GM21737 (cell line): ENCODE measurements around the gene CD300A.
A peak's percentile ranks its signal among the peaks of the same experiment; 100 is the strongest.

ENCODE experiments used
- ATAC-seq: cut with Tn5 transposase; IDR thresholded peaks from one replicate; pipeline ENCODE4 v1.9.1; 2021; ENCODE audit warnings: mild to moderate bottlenecking, moderate library complexity; ENCODE audit not compliant: unreplicated experiment

Gene CD300A

DNA sequence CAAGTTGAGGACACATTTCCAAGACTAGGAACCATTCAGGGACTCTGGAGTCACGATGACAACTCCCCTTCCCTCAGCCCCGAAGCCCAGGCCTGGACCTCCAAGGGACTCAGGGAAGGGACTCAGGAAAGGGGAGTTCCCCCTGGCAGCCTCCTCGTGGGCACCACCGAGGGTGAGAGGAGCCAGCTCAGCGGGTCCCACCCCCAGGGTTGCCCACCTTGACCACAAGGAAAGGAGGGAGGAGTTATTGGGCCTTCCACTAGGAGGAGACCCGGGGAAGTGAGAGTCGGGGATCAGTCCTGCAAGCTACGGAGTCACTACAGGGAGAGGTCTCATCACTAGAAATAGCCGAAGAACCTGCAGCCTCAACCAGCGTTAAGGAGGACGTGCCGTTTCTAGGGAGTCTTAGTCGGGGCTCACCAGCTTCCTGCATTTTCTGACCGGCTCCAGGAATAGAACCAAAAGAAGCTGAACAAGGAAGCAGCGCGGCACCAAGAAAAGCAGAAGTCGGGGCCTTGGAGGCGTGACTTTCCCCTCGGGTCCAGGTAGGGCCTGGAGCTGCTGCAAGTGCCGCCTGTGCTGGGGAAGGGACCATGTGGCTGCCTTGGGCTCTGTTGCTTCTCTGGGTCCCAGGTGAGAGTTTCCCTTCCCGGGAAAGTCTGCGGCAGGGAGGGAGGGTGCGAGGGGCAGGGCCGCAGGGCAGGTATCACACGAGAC is at the start of gene CD300A:
TSS of gene CD300A (plus strand) at position 524 of the 717 bp plus-strand sequence. CDS start at position 594, 70 bp downstream.
- no peak for ATAC-seq

DNA sequence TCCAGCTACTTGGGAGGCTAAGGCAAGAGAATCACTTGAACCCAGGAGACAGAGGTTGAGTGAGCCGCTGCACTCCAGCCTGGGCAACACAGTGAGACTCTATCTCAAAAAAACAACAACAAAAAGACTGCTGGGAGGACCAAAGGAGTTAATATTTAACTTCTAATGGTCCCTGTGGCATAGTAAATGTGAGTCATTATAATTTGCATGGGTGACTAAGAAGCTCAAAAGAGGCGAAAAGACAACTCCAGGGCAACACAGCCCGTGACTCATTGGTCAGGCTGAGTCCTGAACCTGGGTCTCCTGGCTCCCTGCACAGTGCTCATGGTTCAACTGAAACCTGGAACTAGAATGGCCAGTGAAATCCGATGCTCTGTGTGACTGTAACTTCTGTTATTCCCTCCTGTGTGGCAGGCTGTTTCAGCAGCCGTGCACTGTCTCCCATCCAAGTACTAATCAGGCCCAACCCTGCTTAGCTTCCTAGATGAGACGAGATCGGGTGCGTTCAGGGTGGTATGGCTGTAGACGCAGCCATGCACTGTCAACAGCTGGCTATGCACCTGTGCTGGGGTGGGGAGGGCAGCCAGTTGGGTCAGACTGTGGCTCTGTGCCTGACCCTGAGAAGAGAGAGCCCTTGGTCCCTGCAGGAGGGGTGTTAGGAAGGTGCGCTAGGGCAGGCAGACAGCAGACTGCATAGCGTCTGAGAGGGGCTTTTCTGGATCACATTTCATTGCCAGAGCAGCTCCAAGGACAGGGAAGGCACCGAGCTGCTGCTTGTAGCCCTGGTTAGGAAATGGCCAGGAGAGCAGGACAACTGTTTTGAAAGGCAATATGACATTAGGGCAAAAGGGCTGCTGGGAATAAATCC is 49.0 kb upstream of the CD300A start:
- no peak for ATAC-seq

DNA sequence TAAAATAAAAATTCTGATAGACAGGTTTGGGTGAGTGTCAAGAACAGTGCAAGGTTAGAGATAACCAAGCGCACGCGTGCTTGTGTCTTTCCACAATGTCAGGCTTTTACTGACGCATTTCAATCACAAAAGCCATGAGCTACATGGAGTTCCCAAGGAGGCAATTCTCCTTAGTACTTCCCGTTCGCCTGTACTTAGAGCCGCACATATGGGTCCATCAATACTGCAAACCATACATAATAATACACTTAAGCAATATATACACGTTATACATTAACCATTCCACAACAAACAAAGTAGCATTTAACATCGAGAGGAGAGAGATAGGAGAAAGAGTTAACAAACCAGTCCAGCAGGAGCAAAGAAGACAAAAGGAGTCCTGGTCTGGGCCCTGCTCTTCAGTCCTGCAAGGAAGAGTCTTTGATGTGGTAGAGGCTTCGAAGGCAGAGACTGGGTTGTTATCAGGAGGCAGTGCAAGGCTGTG is 46.5 kb upstream of the CD300A start:
- no peak for ATAC-seq

DNA sequence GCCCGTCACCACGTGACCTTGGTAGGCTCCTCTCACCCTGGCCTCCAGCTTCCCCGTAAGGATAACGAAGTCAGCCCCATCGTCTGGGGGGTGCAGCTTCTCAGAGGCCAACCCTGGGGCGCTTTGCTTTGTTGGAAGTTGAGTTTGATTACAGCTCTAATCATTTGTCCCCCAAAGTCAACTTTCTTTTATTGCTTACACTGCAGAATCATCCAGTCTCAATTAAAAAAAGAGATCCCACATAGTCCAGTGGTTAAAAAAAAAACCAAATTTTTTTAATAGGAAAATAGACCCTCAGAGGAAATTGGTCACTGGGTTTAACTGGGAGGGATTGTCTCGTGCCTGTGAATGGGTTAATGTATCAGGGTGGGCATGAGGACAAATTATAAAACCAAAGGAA is 42.3 kb upstream of the CD300A start:
- ATAC-seq, result no peak

DNA sequence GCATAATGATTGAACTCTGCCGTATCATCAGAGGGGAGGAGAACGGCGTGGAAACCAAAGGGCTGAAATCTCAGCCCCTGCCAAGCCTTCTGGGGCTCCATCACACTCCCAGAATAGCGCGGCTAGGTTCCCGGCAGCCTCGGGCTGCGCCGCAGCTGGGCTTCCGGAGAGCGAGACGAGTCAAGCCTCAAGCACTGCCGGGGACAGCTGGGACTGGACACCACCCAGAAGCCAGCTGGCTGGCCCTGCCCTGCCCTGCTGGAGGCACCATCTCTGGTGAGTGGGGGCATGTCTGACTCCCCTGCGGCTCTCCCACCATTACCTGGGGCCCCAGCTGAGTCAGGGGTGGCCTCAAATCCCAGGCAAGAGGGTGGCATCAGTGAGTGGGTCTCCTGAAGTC is 41.8 kb upstream of the CD300A start:
- no peak for ATAC-seq

DNA sequence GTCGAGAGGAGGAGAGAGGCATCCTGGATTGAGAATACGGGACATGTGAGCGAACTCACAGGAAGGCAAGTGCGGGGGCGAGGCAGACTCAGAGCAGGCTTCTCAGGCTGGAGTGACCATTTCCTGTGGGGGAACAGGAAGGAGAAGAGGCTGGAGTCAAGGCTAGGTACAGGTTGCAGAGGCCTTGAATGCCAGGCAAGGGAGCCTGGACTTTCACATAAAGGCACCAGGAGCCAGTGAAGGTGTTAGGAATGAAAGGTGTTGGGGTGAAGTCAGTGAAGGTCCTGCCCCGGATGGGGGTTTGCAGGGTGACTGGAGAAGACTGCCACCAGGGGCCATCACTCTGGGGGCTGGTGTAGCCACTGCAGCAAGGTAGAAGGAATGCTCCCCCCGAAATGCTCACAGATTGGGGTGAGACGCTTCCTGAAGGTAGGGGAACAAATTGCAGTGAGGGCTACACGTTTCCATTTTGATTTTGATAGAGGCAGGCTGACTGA is 39.8 kb upstream of the CD300A start:
- ATAC-seq, result no peak

DNA sequence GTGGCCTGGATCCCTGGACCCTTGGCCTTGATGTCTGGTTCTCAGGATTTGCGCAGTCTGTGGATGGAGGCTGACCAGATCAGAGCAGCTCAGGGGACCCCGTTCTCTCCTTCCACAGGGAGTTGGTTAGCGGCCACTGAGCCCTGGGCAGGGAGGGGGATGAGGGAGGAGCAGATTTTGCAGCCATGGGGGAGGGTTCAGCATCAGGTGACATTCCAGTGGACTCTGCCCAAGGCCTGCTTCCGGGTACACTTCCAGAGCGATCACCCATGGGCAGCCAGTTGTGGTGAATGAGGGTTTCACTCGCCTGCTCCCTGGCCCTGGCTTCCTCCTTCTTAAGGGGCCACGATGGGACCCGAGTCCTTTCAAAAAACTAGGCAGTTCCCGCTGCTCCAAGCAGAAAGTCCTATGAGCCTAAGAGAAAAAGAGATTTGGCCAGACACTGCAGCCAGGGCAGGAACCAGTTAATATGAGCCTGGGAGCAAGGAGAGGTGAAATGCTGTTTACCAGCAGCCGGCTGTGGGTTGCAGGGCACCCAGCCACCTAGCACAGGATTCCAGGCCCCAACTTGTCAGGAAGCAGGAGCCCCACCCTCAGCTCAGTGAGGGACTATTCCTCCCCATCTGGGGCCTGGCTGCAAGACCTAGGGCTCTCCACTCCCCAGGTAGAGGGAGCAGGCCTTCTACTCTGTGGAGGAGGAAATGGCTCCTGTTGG is 39.2 kb upstream of the CD300A start:
- no peak for ATAC-seq

DNA sequence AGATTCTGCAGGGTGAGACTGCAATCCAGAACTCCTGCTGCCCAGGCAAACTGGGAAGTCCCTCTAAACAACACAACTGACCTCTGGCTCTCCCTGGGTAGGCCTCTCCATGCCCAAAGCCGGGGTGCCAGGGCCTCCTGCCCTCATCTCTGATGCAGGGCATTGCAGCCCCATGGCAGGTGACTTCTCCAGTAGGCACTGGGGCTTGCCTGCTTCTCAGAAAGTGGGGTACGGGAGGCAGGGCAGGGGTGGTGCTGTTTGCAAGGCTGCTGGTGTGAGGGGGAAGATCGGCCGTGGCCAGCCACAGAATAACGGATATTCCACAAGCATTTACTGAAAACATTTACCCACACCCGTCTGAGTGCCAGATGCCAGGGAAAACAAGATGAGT is 38.7 kb upstream of the CD300A start:
- no peak for ATAC-seq

DNA sequence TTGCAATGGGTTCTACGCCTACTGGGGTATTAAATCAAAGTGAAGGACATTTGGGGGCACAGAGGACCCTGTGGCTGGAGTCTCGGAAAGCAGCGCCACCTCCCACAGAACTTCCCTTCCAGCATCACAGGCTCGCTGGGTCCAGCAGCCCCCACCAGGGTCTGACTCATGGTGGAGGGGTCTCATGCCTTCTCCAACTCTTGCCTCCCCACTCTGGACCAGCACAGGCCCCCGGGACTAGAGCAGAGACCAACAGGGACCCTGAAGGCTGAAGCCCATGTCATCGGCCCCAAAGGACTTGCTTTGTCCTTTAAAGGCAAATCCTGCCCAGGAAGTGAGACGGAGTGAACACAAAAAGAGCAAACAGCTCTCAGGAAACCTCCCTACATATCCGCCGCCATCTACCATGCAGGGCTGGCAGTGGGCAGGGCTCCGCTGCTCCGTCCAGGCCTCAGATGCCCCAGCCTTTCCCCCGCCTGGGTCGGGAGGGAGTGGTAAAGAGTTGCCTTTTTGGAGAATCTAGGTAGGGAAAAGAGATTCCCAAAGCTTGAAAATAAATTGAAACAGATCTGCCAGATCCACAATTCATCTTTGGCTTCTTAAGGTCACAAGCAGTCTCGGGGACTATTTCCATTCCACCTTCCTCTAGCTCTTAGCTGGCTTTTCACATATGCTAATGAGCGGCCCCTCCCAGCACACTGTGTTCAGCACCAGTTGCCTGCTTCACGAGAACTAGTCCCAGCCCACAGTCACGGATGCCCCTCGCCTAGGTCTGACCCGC is 36.6 kb upstream of the CD300A start:
- ATAC-seq, result peak; percentile 11

DNA sequence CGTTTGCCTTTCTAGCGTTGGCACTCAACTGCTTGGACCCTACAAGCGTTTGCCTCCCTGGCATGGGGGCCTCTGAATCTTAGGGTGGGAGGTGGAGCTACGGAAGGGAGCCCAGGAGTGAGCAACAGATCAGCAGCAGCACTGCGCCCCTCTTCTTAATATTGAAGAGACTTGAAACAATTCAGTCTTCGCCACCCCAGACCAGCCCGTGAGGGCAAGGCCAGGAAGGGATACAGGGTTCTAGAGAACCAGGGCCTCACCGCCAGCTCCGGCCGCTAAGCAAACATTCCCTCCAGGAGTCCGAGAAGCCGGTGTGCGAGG is 36.1 kb upstream of the CD300A start:
- ATAC-seq, result no peak

DNA sequence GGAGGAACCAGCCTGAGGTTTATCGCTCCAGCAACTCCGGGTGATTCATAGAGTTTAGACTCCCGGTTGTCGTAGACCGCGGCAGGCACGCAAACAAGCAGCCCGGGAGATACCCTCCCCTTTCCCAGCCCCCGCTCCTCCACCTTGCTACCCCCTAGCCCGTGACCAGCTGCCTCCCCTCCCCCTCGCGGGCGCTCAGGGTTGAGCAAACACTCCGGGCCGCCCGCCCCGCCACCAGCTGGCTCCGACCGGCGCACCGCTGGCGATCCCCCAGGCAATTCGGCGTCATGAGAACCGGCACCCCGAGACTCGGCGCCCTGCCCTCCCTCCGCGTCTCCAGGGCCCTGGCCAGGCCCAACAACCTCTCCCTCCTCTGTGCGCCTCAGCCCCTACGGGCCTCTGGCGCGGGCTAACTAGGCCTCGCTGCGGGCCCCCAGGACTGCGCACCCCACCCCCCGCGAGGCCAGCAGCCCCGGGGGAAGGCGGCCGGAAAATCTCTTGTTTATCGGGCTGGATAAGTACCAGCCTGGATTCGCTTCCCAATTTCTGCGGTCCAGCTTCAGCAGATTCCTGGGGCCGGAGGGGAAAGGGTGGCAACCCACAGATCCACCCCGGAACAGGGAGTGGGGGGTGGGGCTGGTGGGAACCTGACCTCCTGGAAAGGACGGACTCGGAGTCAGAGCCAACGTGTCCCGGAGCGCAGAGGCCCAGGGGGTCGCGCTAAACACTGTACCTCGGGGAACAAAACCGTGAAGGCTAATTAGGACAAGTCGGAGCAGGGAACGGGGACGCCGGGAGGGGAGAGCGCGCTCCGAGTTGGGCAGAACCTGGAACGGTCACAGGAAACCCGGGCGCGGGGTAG is 35.5 kb upstream of the CD300A start:
- ATAC-seq, result peak; percentile 46

DNA sequence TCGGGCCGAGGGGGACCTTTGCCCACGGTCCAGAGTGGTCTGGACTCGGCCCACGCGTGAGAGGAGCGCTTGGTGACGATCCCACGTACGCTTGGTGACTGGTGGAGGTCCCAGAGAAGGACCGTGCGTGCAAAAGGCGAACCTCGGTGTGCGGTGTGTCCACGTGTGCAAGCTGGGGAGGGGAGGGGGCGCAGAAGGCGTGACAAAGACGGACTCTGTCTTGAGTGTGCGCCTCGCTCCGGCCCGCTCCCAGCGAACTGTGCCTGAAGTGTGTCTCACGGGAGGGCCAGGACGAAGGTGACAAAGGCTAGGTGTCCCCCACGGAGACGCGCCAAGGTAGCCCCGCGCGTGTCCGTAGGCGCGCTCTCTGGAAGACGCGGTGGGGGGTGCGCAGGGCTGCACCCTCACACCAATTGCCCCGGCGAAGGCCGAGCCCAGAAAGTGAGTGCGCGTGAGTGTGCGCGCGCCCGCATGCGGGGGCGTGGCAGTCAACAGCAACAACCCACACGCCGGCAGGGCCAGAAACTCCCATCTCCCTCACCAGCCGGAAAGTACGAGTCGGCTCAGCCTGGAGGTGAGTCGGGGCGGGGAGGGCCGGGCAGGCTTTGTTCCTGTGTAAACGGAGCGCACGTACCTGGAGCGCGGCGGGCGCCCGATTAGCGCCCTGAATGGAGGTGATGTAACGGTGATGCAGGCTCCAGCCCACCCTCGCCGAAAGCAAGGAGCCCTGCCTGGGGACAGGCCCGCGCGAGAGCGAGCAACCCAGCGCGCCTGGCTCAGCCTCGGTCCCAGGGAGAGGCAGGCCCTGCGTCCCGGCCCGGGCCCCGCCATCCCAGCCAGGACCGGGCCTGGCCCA is 34.6 kb upstream of the CD300A start, which contains the start of gene GPRC5C:
TSS of gene GPRC5C (plus strand) at position 521 of the 856 bp plus-strand sequence. CDS start 7,689 bp downstream, outside the sequence.
- no peak for ATAC-seq

DNA sequence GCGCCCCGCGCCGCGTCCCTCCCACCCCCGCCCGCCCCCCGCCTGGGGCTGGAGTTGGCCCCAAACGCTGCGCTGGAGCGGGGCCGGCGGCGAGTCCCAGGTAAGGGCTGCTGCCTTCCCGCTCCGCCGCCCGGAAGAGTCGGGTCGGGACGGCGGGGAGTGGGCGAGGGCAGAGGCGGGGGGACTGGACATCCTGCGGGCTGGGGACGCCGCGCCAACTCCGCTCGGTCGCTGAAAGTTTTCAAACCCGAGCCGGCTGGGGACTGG is 34.1 kb upstream of the CD300A start:
- ATAC-seq, result no peak

DNA sequence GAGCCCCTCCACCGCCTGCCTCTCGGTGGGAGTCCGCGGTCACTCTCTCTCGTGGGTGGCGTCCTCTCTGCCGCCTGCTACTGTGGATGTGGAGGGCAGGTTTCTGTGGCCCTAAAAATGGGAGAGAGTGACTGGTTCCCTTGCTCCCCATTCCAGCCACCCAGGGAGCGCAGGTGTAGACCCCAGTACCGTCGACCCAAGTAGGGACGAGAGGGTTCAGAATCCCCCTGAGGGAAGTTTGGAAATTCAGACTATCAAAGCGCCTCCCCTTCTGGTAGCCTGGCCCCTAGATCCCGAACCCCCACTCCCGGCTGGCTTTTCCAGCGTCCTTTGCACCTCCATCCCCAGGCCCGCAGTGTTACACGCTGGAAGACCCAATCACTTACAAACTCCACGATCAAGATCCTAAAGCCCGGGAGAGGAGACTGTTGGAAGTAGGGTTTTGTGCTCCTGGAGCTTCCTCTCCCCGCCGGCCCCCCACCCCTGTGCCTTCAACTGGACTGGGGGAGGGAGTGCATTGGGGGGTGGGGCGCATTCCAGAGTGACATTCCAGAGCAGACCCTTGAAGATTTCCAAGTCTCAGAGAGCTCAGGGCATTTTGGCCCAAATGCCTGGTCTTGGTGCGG is 33.6 kb upstream of the CD300A start:
- ATAC-seq, result no peak

DNA sequence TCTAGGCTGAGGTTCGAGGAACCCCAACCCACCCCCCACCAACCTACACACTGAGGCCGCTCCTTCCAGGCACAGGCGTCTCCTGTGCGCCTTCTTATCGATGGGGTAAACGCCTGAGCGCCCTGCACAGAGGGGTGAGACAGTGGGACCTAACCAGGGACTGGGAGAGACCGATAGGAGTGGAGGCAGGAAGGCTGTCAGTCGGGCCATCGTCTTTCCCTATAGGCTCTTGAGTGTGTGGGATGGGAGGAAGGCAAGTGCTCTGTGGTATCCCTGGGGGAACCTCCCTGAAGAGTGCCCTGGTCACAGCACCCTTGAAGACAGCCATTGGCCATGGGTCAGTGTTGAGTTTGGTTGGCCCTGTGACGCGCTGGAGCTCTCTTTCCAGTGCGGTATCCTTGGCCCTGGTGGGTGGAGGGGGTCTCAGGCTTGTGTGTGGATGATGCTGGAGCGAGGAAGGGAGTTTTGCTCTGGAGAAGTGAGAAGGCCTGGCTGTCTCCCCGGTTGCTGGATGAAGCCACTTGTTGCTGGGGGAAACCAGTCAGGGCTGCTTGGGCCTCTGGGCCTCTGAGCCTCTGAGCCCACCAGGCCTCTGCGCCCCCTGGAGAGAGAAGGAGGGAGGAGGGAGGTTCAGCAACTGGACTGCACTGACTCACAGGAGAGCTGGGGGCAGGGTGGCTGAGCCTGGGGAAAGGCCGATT is 32.9 kb upstream of the CD300A start:
- no peak for ATAC-seq

DNA sequence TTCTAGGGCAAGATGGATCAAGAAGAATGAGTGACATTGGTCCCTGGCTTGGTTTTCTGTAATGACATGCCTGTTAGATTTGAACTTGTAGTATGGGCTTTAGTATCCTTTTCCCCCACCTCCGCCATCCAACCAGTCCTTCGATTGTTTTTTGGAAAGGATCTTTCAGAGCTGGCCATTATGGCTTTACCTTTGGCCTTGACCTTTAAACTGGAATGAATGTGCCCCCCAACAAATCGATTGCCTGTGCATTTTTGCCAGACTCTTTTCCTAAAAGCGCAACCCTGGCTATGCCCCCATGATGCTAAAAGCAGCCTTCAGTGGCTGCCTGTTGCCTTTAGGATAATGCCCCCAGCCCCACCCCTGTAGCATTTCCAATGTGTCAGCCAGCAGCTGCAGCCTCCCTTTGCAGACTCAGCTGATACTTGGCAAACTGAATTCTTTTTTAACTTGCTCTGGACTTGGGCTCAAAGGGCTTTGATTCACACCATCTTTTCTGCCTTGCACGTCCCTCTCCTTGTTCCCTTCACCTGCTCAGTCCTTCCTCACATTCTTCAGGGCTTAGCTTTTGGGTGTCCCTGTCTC is 30.6 kb upstream of the CD300A start:
- no peak for ATAC-seq

DNA sequence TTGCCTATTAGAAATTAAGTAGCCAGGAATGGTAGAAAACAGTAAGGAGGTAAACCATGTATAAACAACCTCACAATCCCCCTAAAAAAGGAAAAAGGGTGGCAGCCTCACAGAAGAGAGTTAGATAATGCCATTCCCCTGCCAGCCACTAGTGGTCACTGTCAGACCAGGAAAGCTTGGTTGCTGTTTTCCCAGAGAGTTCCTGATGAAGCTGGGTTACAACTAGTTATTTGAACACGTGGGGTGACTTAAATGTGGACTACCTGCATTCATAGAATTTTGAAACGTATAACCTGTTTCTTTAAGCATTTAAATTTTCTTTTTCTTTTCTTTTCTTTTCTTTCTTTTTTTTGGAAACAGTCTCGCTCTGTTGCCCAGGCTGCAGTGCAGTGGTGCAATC is 28.7 kb upstream of the CD300A start:
- no peak for ATAC-seq
